CMK (cell line): Measurements from ENCODE around the gene ABHD17C.

Source experiments
- DNase-seq: peaks from one replicate; pipeline ENCODE4 v3.0.0-alpha.2; 2010; ENCODE audit warnings: low read depth

The ABHD17C gene

GRCh38 chr15:80689716-80690115 is 5.4 kb upstream of the ABHD17C start:
- no peak for DNase-seq

GRCh38 chr15:80691575-80691974 is 3.5 kb upstream of the ABHD17C start:
- no peak for DNase-seq

DNA sequence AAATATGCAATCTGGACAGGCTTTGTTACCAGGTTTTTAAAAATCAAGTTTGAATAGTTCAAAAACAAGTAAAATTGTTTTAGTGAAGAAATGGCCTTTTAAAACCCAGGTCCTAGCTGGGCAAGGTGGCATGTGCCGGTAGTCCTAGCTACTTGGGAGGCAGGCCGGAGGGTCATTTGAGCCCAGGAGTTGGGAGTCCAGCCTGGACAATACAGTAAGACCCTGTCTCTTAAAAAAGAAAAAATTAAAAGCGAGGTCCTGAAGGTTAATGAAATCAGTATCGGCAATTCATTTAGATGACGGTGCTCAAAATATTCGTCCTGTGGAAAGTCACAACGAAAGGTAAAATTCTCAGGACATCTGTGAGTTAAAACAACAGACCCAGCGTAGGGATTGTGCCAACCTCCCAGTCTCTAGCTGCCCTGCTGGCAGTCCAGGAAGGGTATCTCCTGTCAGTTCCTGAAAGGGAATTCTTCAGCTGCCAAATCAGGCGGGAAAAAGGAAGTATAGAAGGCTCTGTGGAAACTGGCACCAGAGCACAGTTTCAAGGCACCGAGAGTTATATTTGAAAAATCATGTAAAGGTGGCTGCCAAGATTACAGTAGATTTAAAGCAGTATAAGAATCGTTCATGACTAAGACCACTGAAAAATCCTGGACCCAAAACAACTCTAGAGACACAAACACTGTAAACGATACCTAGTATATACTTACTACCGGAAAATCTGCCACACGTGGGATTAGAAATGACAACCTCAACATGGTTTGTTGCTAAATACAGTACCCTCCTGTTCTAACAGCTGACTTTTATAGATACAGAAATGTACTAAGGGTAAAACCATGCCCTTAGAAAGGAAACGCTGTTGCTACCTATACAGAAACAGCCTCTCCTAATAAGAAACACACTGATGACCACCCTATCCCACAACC is 1.2 kb upstream of the ABHD17C start:
- no peak for DNase-seq

GRCh38 chr15:80694611-80695098 is 455 bp upstream of the ABHD17C start:
- no peak for DNase-seq

- no peak for DNase-seq
Observed at GRCh38 chr15:80695911-80696661, 976 bp downstream of the ABHD17C start.

- no peak for DNase-seq
Observed at GRCh38 chr15:80697075-80697685, 2.1 kb downstream of the ABHD17C start.

DNA sequence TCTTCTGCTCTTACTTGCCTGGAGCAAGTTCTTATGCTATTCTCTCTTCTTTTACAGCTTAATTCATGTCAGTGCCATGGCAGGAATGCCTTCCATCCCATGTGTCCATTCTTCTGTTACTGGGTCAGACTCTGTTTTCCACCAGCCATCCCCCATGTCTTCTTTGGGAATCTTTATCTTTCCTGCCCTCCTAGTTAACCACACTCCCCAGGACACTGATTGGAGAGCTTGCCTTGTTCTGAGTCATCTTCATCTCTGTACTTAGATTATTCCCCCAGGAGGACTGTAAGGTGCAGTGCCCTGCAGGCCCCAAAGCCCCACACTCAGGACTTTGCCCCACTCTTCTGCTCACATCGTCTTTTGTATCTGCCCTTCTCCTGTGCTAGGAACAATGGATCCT is 3.6 kb downstream of the ABHD17C start:
- DNase-seq: no peak

DNA sequence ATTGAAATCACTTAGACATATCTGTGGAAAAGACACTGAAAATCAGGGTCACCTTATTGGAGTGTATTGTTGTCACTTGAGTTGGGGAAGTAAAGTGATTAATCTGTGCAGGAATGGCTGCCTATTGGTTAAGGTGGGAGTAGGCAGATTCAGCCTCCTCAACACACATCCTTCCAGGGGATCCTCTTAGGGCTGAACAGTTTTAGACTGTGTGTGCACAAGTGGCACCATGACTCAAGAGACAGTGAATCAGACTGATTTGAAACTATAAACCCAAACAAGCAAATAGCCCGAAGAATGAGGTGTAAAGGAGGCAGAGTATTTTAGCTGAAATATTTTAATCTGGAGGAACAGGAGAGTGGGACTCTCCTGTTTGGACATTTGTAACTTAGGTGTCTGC is 4.9 kb downstream of the ABHD17C start:
- DNase-seq: no peak

DNA sequence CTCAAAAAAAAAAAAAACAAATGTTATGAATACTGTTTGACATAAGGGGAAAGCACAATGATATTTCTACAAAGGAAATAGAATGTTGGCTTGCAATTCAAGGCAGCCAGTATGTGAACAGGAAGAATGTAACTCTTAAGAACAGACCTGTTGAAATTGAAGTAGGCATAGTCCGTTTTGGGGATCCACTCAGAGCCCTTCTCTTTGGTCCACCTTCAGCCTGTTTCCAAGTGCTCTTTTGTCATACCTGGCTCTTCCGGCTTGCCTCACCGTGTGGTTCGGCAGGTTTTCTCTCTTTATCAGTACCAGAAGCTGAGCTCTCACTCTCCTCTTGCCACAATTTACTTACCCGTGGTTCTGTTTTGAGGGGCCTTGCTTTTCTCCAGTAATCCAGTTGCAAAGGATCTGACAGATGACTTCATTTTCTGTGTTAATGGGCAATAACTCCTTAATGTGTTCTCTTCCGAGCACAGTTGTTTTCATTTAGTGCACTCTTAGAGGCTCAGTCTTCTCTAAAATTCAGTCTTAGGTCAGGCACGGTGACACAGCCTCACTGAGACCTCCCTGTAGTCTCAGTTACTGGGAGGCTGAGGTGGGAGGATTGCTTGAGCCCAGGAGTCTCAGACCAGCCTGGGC is 6.7 kb downstream of the ABHD17C start:
- DNase-seq: no peak

DNA sequence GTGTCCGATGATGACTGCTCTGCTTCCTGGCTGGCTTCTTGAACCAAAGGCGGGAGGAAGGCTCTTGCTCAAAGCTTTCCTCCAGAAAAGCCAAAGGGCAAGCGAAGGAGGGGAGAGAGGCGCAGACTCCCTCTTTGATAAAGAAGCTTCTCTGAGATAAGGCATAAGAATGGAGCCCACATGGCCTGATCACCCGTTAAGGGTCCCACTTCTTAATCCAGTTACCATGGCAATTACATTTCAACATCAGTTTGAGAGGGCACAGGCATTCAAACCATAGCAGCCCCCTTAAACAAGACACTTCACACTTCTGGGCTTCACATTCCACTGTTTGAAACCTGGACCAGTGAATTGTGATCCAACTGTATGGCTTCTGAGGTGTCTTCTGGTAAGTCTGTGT is 8.0 kb downstream of the ABHD17C start:
- DNase-seq: no peak

DNA sequence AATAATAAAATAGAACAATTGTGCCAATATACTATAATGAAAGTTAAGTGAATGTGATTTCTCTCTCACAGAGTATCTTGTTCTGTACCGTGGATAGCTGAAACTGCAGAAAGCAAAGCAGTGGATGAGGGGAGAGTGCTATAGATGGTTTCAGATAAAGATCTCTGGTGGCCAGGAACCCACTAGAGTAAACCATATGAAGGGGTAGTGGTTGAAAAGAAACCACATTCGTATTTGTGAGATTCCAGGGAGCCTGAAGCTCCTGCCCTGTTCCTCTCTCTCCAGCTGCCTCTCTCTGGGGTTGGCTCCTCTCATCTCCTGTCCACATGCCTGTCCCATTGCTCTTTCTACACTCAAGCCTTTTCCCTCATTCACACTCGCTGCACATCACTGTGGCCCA is 8.9 kb downstream of the ABHD17C start:
- no peak for DNase-seq

- DNase-seq: no peak
Observed at GRCh38 chr15:80706161-80706560, 11.1 kb downstream of the ABHD17C start.

GRCh38 chr15:80709542-80709941 is 14.4 kb downstream of the ABHD17C start:
- DNase-seq: no peak

- DNase-seq: no peak
Observed at GRCh38 chr15:80710635-80711554, 15.8 kb downstream of the ABHD17C start.

- no peak for DNase-seq
Observed at GRCh38 chr15:80711886-80712285, 16.8 kb downstream of the ABHD17C start.

GRCh38 chr15:80712956-80713355 is 17.8 kb downstream of the ABHD17C start:
- no peak for DNase-seq

DNA sequence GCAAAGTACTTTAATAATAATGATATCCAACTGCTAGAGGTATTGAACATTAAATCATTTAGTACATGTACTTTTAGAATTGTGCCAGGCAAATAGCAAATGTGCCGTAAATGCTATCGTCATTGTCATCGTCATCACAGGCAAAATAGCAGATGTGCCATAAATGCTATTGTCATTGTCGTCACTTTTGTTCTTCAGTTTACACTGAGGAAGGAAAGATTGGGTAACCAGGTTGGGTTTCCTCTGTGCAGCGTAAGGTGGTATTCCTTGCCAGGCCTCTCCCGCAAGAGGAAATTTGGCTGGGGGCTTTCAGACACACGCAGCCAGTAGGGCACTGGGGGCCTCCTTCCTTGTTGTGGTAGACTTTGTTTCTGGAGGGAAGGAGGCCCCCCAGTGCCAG is 26.4 kb downstream of the ABHD17C start:
- no peak for DNase-seq

DNA sequence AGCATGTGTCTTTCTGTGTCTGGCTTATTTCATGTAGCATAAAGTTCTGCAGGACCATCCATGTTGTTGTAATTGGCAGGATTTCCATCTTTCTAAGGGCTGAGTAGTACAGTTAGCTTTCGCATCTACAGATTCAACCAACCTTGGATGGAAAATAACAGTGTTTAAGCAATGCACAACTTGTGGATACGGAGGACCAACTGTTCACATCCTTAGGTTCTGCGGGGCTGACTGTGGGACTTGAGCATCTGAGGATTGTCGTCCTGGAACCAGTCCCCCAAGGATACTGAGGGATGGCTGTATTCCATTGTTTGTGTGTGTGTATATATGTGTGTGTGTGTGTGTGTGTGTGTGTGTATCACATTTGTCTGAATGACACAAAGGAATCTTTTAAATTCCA is 27.7 kb downstream of the ABHD17C start:
- no peak for DNase-seq

GRCh38 chr15:80727196-80727595 is 32.1 kb downstream of the ABHD17C start:
- no peak for DNase-seq

DNA sequence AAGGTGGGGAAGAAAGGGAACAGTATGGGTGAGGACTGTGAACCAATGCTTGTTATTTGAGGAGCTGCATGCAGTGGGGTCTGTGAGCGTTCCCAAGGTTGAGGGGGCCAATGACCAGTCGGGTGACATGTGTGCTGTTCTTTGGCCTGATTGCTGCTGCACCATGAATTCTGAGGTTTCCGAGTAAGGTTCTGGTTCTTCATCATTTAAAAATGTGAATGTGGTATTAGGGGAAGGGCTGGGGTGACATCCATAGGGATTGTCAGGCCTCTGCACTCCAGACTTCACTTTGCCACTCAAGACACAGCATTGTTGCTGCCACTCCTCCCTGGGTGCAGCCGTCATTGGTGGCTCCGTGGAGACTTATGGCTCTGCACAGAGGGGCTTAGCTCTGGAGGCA is 32.5 kb downstream of the ABHD17C start:
- DNase-seq: no peak

DNA sequence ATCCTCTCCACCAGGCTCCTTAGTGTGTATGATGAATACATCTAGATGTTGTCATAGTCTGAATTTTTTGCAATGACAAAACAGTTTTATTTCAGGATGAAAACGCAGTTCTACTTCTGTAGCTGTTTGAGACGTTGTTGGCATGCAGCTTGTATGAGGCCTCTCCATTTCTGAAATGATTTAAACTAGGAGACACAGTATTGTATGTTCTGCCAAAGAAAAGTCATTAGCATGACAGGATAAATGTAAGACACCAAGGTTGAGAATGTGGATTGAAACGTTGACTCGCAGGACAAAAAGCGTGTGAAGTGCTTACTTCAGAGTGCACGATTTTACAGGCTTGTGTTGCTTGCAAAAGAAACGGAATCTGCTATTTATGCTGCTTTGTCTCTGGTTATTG is 35.3 kb downstream of the ABHD17C start:
- no peak for DNase-seq
